Measurements from ENCODE around the gene HPSE2.

Gene HPSE2

DNA sequence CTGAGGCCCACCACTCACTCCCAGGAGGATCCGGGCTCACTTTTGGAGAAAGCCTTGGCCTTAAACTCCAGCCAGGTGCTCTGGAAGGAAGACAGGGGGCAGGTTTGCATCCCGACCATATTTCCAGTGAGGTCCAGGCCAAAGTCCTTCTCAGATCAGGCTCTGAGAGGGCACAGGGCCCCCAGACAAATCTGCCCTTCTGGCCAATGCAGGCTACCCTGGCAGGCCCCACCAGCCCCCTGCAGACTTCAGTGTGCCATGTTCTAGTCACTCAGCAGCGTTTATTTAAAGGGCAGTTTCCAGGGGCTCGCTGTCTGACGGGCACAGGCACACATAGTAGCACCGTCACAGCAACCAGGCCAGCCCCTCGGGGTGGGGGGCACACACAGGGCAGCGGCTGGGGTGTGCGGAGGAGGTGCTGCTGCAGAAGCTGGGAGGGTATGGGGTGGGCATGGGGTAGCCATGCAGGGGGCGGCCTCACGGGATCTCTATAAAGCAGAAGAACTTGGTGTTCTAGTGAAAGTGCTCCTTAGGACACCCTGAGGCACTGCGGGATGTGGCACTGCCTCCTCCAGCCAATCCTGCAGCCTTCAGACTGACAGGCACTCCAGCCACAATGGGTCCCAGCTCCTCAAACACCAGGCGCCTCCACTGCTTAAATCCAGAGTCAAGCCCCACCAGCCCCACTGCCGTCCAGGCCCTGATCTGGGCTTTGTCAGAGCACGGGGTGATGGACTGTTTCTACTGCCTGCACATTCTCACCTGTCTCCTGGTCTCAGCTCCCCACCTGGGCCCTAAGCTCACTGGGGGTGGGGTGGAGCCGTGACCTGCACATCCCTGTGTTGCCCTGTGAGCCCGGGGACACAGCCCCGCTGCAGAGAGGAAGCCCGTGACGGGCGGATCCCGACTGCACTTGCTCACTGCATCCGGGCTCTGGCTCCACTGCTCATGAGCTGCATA lies 811.1 kb downstream of the HPSE2 start:
- DNase-seq, result no peak

DNA sequence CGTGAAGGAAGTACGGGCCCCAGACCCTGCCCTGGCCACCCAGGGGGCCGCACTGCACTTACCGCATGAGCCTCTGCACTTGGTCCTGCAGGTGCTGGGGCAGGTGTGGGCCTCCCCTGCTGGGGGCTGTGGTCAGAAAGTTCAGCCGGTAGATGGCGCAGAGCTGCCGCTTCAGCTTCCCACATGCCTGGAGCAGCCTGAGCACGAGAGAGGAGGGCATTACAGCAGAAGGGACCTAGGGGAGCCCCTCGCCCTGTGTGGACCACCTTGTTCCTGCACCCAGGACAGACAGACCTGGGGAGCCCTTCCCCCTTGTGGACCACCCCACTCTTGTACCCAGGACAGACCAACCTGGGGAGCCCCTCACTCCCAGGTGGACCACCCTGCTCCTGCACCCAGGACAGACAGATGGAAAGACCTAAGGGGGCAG lies 811.9 kb downstream of the HPSE2 start:
- peak in 1 of 3 experiments; percentile 9 for DNase-seq

DNA sequence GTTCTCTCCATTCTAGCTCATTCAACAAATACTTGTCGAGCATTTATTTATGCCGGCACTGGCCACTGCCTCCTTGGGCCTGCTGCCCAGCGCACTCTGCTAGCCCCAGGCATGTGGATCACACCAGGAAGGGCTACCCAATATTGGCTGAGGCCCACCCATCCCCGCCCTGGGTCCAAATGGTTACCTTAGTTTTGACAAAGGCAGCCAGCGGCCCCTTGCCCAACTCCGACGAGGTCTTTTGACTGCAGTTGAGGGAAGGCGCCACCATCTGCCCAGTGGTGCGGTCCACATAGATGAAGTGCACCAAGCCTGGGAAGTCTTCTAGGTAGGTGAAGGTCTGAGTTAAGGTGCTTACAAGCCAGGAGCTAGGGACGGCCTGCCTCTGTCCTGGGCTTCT lies 813.5 kb downstream of the HPSE2 start:
- DNase-seq, result no peak

DNA sequence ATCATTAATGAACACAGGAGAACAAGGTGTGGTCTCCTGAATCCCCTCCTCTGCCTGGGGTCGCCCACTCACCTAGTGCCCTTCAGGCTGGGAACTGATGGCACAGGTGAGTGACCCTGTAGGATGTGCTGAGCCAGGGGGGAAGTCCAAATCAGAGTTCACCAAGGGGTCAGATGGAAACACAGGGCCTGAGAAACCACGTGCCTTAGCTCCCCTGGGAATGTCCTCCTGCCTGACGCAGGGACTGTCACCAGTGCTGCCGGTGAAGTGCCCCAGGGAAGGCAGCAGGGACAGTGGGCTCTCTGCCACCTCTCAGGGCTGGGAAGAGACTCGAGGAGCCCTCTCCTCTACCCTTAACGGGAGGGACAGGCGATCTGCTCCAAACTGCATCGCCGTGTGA lies 814.9 kb downstream of the HPSE2 start:
- no peak for DNase-seq

GRCh38 chr10:98419469-98420261 lies 816.0 kb downstream of the HPSE2 start:
- no peak for DNase-seq

DNA sequence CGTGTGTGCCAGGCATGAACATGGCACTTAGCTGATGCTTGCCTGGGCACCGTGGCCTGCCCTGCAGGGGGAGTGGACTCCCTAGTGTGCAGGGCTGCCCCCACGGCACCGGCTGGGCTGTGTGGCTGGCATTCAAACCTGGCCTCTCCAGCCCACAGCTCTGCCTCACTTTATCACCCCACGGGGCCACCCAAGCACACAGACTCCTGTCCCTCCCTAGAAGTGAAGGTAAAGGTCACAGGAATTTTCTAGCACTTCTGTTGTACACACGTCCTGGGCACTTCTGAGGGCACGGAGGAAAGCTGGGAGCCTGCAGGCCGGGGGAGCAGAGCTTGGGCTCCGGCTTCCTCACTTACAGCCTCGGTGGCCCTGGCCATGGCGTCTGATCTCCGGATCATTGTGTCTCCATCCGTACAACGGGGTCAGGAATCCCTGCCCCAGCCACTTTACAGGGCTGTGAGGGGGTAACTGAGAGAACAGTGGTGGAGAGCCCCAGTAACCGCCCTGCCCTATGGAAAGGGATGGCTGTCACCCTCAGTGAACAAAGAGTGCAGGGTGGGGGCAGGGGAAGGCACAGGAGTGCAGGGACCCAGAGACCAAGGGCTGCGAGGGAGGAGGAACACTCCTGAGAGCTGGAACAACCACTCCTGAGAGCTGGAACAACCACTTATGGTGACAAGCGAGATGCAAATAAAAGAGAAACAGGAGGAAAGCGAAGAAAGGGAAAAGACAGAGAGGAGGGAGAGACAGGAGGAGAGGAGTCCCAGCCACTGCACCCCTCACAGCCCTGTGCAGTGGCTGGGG lies 816.8 kb downstream of the HPSE2 start:
- no peak for DNase-seq

DNA sequence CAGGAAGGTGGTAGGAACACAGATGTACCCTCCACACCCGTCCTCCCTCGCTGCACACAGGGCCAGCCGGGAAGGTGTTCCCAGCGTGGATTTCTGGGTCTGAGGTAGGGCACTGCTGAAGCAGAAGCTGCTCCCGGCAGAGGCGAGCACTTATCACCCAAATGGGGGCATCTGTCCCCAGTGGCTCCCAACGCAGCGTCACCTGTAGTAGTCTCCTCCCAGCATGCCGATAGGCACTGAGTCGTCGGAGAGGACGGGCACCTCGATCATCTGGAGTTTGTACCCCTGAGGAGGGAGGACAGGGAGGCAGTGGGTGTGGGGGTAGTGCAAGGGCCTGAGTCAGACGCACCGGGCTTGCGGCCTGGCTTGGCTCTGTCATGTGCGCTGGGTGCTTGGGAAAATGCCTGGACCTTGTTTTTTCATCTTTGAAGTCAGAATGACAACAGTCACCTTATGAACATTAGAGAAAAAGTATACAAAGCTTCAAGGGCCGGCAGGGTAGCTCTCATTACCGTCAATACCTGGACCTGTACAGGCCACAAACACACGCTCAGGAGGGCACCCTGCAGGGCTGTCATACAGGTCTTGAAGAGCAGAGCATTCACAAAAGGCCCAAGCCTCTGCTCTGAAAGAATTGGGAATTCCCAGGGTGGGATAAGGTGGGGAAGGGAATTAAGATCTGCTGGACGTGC lies 817.5 kb downstream of the HPSE2 start:
- DNase-seq, result no peak

- no peak for DNase-seq
Measured at GRCh38 chr10:98417481-98417959, 818.1 kb downstream of the HPSE2 start.

DNA sequence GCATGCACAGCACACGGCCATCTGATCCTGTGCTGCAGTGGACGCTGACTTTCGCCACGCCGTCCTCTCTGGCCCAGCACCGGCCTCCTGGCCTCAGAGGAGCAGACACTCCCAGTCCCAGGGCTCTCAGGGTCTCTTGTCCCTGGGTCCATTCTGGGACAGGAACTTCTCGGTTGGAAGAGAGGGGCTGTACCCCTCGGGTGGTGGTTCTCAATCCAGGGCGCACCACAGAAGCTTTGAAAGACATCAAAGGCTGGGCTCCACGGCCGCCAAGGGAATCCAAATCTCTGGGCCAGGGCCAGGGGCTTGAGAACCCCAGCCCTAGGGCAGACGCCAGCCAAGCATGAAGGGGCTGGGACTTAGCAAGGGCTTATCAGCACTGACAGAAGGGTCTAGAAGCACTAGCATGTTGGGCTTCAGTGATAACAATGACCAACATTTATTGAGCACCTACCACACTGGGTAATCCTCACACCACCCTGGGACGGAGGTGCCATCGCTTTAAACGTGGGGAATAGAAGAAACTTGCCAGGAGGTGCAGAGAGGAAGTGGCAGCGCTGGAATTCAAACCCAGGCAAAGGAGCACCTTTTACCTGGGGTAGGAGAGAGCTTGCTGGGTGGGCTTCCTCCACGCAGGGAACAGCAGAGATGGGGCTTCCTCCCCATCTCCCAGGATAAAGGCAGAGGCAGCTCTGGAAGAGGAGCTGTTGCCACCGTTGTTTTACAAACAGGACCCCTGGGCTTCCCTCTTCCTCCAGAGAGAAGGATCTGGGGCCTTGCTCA lies 818.9 kb downstream of the HPSE2 start:
- no peak for DNase-seq

DNA sequence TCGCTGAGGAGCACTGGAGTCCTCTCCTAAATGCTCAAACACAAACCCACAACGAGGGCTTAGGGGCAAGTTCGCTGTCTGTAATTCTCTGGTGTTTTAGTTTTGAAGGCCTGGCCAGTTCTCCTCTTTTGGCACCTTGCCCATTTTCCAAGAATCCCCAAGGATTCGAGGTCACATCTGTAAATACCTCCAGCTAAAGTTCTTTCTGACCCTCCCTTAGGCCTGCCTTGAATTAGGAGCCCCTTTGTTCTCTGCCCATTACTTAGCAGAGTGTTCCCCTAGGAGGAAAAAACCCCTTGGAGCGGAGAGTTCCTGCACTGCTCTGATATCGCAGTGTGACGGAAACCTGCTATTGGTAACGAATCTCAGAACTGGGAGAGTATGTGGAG lies 819.9 kb downstream of the HPSE2 start:
- peak in 1 of 3 experiments; percentile 31 for DNase-seq

GRCh38 chr10:98414932-98415730 lies 820.5 kb downstream of the HPSE2 start, which contains the start of gene PYROXD2:
Gene PYROXD2, minus strand, starts transcription at chr10:98415182. Its CDS starts 47 bp downstream, at chr10:98415135.
- peak; percentile 4 to 91 (median 81) for DNase-seq

DNA sequence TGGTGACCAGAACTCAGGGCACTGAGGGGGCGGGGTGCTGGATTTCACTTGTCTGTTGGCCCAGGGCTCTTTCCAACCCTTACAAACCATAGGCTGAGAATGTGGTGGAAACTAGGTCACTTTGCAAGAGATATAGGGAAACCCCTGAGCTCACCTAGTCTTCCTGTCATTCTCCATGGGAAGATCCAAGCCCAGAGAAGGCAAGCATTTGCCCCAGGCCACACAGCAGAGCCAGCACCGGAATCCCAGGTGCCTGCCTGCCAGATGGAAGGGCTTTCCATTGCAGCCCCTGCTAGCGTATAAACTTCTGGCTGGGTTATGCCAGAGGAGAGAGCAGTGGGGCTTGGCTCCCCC lies 821.1 kb downstream of the HPSE2 start:
- no peak for DNase-seq

GRCh38 chr10:98411768-98412167 lies 823.9 kb downstream of the HPSE2 start:
- no peak for DNase-seq

DNA sequence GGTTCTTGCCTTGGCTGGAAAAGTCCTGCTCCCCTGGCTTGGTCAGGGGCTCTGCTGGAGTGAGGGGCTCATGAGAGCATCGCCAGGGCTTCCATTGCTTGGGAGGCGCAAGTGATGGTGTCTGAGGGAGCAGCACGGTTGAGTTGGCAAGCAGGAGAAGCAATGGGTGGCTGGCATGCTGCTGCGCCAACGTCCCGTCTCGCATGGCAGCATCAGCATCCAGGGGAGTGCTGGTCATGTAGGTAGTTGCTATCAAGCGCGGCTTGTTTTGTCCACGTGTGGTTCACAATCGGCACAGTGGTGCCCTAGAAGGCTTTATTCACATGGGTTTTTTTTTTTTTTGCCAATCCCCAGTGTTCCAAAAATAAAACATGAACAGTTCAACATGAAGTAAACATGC lies 824.5 kb downstream of the HPSE2 start:
- no peak for DNase-seq

GRCh38 chr10:98410759-98411158 lies 824.9 kb downstream of the HPSE2 start:
- DNase-seq, result no peak

- no peak for DNase-seq
Measured at GRCh38 chr10:98410135-98410743, 825.4 kb downstream of the HPSE2 start.

DNA sequence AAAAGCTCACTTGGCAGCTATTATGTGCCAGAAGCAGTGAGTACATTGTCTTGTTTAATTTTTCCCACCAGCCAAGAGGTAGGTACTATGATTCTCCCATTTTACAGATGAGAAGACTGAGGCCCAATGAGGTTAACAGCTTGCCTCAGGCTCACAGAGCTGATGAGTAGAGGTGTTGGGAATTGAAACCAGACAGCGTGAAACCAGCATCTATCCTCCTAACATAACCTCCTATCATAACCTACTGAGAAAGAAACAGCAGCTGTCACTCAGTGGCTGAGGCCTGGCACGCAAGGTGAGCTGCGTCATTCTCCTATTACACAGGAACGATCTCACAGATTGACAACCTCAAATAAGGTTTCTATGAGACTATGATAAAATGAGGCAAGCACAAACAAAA lies 826.9 kb downstream of the HPSE2 start:
- no peak for DNase-seq

DNA sequence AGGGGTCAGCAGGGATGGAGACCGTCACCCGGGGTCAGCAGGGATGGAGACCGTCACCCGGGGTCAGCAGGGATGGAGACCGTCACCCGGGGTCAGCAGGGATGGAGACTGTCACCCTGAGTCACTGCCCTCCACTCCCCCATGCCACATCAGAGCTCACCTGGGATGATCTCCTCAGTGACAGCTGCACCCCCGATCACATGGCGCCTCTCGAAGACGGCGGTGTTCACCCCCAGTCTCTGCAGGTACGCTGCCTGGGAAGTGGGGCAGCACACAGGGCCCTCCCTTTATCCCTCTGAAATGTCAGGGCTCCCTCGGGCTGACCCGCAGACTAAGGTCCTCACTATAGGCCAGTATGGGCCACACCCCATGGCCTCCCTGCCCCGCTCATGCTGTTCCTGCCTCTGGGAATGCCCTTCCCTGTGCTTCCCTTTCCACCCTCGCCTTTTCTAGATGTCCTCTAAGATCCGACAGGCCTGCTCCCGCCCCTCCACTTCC lies 827.9 kb downstream of the HPSE2 start:
- no peak for DNase-seq

Data from NCI-H1417 (cell line).